A549 (cell line): ENCODE results near the gene RPL37A. TPM values are rescaled to one million over a fixed set of nuclear protein-coding genes. Genes with fewer than 3 reads are reported as not detected.

ENCODE experiments used
- ATAC-seq, 2 experiments: fragments of 200-7000 bp in 1 of 2; fragments of >200 bp in 1 of 2; cut with Nextera tagmentation in 1 of 2; cut with Tn5 transposase in 1 of 2; 3 replicates each; pipeline versions ENCODE4 v1.8.0 to v1.9.1; 2018 to 2020; ENCODE audit warnings: mild to moderate bottlenecking in 1 of 2, moderate library complexity in 1 of 2
- CTCF ChIA-PET: fragments of 300-600 bp; sonication (Branson Sonifier 250); formaldehyde crosslinking; extraction: SDS; loops from one replicate; lab custom pipeline; 2021; ENCODE audit warnings: antibody characterized with exemption, inconsistent platforms; lab: Yijun Ruan, JAX
- POLR2A ChIA-PET: fragments of 350-600 bp; formaldehyde crosslinking; extraction: SDS; loops from one replicate; lab custom pipeline; 2021; ENCODE audit warnings: antibody characterized with exemption, inconsistent platforms; lab: Yijun Ruan, JAX
- DNase-seq, 2 experiments: peaks; one replicate each; pipeline versions ENCODE4 v3.0.0 to v3.0.0-alpha.2; 2011 to 2016; ENCODE audit warnings: low read depth in 1 of 2, low spot score in 1 of 2
- FAIRE-seq: peaks from 2 replicates; lab custom pipeline; 2011; peaks lifted over from hg19 to GRCh38; lab: Jason Lieb, UNC
- H3K27ac ChIP-seq, 2 experiments: fragments of >200 bp; sonication (Bioruptor Twin); formaldehyde crosslinking; 3 replicates each; pipeline ENCODE4 v1.5.1; 2016 to 2017
- H3K4me1 ChIP-seq: fragments of >200 bp; sonication (Bioruptor Twin); formaldehyde crosslinking; 3 replicates; pipeline ENCODE4 v1.6.1; 2016
- H3K4me2 ChIP-seq: fragments of >200 bp; sonication (Bioruptor Twin); formaldehyde crosslinking; 3 replicates; pipeline ENCODE4 v1.6.1; 2016
- H3K4me3 ChIP-seq: fragments of >200 bp; sonication (Bioruptor Twin); formaldehyde crosslinking; 3 replicates; pipeline ENCODE4 v1.5.1; 2016
- H3K9me3 ChIP-seq: fragments of >200 bp; sonication (Bioruptor Twin); formaldehyde crosslinking; 3 replicates; pipeline ENCODE4 v1.6.1; 2016
- ATOH8 ChIP-seq: fragments of 250-450 bp; sonication (Bioruptor Pico); IDR thresholded peaks from 2 replicates; pipeline ENCODE4 v1.5.0; 2020; ENCODE audit warnings: low read depth, mild to moderate bottlenecking, moderate library complexity
- BHLHE40 ChIP-seq: IDR thresholded peaks from 2 replicates; pipeline ENCODE4 v1.6.1; 2012; ENCODE audit warnings: low read depth, low read length, inconsistent platforms
- CBX2 ChIP-seq: fragments of 200-600 bp; sonication (generic); IDR thresholded peaks from 2 replicates; pipeline ENCODE4 v1.6.1; 2016; ENCODE audit warnings: low read depth, mild to moderate bottlenecking, borderline replicate concordance
- CBX8 ChIP-seq: fragments of 200-600 bp; sonication (generic); IDR thresholded peaks from 2 replicates; pipeline ENCODE4 v1.6.1; 2016
- FOSL2 ChIP-seq, 2 experiments: fragments of 450-650 bp in 1 of 2; fragments of >200 bp in 1 of 2; sonication (Bioruptor Twin) in 1 of 2; formaldehyde crosslinking; IDR thresholded peaks; 2 replicates each; pipeline versions ENCODE4 v1.5.0 to v1.6.1; 2016 to 2020; ENCODE audit warnings: mild to moderate bottlenecking in 1 of 2, moderate library complexity in 1 of 2
- FOXS1 ChIP-seq: fragments of 250-450 bp; sonication (Bioruptor Pico); IDR thresholded peaks from 2 replicates; pipeline ENCODE4 v1.5.0; 2020; ENCODE audit warnings: mild to moderate bottlenecking, moderate library complexity
- HES2 ChIP-seq: fragments of >200 bp; sonication (Bioruptor Twin); formaldehyde crosslinking; IDR thresholded peaks from 2 replicates; pipeline ENCODE4 v1.6.1; 2016
- HEYL ChIP-seq: fragments of 250-450 bp; sonication (Bioruptor Pico); IDR thresholded peaks from 2 replicates; pipeline ENCODE4 v1.8.0; 2021; ENCODE audit warnings: mild to moderate bottlenecking, moderate library complexity
- HOXA7 ChIP-seq: fragments of 250-450 bp; sonication (Bioruptor Pico); IDR thresholded peaks from 2 replicates; pipeline ENCODE4 v1.5.0; 2020; ENCODE audit warnings: mild to moderate bottlenecking, moderate library complexity
- HOXB13 ChIP-seq: fragments of 250-450 bp; sonication (Bioruptor Pico); IDR thresholded peaks from 2 replicates; pipeline ENCODE4 v1.5.0; 2020; ENCODE audit warnings: low read depth, mild to moderate bottlenecking, moderate library complexity
- KDM1A ChIP-seq: fragments of 200-600 bp; sonication (generic); IDR thresholded peaks from 2 replicates; pipeline ENCODE4 v1.6.1; 2016; ENCODE audit warnings: low read depth, mild to moderate bottlenecking
- MAFK ChIP-seq: fragments of 450-650 bp; IDR thresholded peaks from 2 replicates; pipeline ENCODE4 v1.6.1; 2014; ENCODE audit not compliant: partially characterized antibody
- MAZ ChIP-seq: fragments of 150-350 bp; IDR thresholded peaks from 2 replicates; pipeline ENCODE4 v1.6.1; 2014; ENCODE audit warnings: antibody characterized with exemption, low read depth, low read length, borderline replicate concordance
- MYC ChIP-seq: IDR thresholded peaks from 2 replicates; pipeline ENCODE4 v1.6.1; 2012; ENCODE audit warnings: mild to moderate bottlenecking, inconsistent platforms, low read length, improper control_type of control experiment, borderline replicate concordance
- PHF8 ChIP-seq: fragments of 200-600 bp; sonication (generic); IDR thresholded peaks from 2 replicates; pipeline ENCODE4 v1.6.1; 2016; ENCODE audit warnings: low read depth, mild to moderate bottlenecking, antibody characterized with exemption, moderate library complexity, borderline replicate concordance
- POLR2A ChIP-seq: IDR thresholded peaks from 2 replicates; pipeline ENCODE4 v1.6.1; 2012; ENCODE audit warnings: mild to moderate bottlenecking, low read length
- RAD21 ChIP-seq, 2 experiments: fragments of >200 bp in 1 of 2; sonication (Bioruptor Twin) in 1 of 2; formaldehyde crosslinking in 1 of 2; IDR thresholded peaks in 1 of 2; conservative IDR thresholded peaks in 1 of 2; 2 replicates in 1 of 2; 3 replicates in 1 of 2; pipeline ENCODE4 v1.6.1; 2012 to 2018; ENCODE audit warnings: inconsistent platforms in 1 of 2
- RARB ChIP-seq: fragments of 250-450 bp; sonication (Bioruptor Pico); IDR thresholded peaks from 2 replicates; pipeline ENCODE4 v1.8.0; 2021; ENCODE audit warnings: mild to moderate bottlenecking, moderate library complexity
- RFX5 ChIP-seq: fragments of 450-650 bp; IDR thresholded peaks from 2 replicates; pipeline ENCODE4 v1.7.1; 2014; ENCODE audit warnings: antibody characterized with exemption, mild to moderate bottlenecking, moderate library complexity
- RNF2 ChIP-seq: fragments of 200-600 bp; sonication (generic); IDR thresholded peaks from 2 replicates; pipeline ENCODE4 v1.6.1; 2016; ENCODE audit warnings: low read depth, mild to moderate bottlenecking, antibody characterized with exemption, moderate library complexity, borderline replicate concordance
- SMC3 ChIP-seq: fragments of >200 bp; sonication (Bioruptor Twin); formaldehyde crosslinking; IDR thresholded peaks from 3 replicates; pipeline ENCODE4 v1.6.1; 2018; ENCODE audit warnings: inconsistent platforms
- SREBF2 ChIP-seq: fragments of 450-650 bp; IDR thresholded peaks from 2 replicates; pipeline ENCODE4 v1.6.1; 2014; ENCODE audit warnings: mild to moderate bottlenecking, moderate library complexity
- TFCP2L1 ChIP-seq: fragments of 250-450 bp; sonication (Bioruptor Pico); IDR thresholded peaks from 2 replicates; pipeline ENCODE4 v1.5.0; 2021; ENCODE audit warnings: mild to moderate bottlenecking
- TP53 ChIP-seq: fragments of 250-450 bp; sonication (Bioruptor Pico); IDR thresholded peaks from 2 replicates; pipeline ENCODE4 v1.5.0; 2021; ENCODE audit warnings: mild to moderate bottlenecking, moderate library complexity
- ZFP36 ChIP-seq: fragments of 450-650 bp; IDR thresholded peaks from 2 replicates; pipeline ENCODE4 v1.6.1; 2014; ENCODE audit warnings: borderline replicate concordance; ENCODE audit not compliant: partially characterized antibody
- ZSCAN20 ChIP-seq: fragments of 250-450 bp; sonication (Bioruptor Pico); IDR thresholded peaks from 2 replicates; pipeline ENCODE4 v1.8.0; 2022; ENCODE audit warnings: mild to moderate bottlenecking, moderate library complexity
- WGBS: methylation state at CpG from one replicate; pipeline ENCODE4 v1.1.6; 2017; ENCODE audit errors: missing lambda C conversion rate; 5-methylcytosine and 5-hydroxymethylcytosine counted together
- polyA plus RNA-seq, 4 experiments: library from polyadenylated mRNA; depleted of rRNA in 3 of 4; stranded (reverse); fragments of >200 nt; fragmentation: RNase III in 1 of 4; extraction: RNeasy Plus Mini Kit Qiagen cat#74134 plus additional on column Dnase treatment in 1 of 4; gene quantifications; 2 replicates in 3 of 4; 3 replicates in 1 of 4; pipeline ENCODE4 v1.2.3, GENCODE V29; 2011 to 2017
- TF ChIP-seq, protein P1 (sequence below): fragments of 150-350 bp; IDR thresholded peaks from 2 replicates; pipeline ENCODE4 v1.6.1; 2014; ENCODE audit warnings: low read depth, mild to moderate bottlenecking, low read length
- TF ChIP-seq, protein P2 (sequence below): IDR thresholded peaks from 2 replicates; pipeline ENCODE4 v1.6.1; 2012

RPL37A gene
- polyA plus RNA-seq, 2 of the 4 experiments (the other 2 are of a cell fraction): 4,046 to 4,381 TPM

DNA sequence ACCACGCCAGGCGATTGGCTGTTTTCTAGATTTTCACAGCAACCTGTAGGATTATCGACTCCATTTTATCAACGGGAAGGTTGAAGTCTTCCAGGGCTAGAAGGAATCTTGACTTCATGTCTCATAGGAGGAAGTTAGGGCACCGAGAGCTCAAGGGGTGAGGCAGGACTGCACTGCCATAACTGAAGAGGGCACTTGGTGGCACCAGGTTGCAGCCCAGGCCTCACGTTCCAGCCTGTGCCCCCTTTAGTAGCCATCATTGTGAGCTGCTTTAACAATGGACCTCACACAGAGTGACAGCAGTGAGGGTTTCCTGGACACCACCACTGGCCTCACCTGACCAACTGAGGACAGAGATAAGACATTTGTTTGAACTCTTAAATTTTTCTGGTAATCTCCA lies 22.9 kb upstream of the RPL37A start:
- DNase-seq (no peak), ATAC-seq (no peak), FAIRE-seq (no peak)
- TF ChIP-seq TP53 (CRISPR knock-in tag) (no peak), PHF8 (no peak), ATOH8 (no peak), RARB (CRISPR knock-in tag) (no peak), SMC3 (no peak), POLR2A (no peak), TFCP2L1 (CRISPR knock-in tag) (no peak), CBX8 (no peak), RAD21 (conservative IDR thresholded peaks at IDR 0.05 in 1 of 2, IDR thresholded peaks at IDR 0.05 in 1 of 2) (no peak), RNF2 (no peak), RFX5 (no peak), HOXB13 (CRISPR knock-in tag) (no peak), MAZ (no peak)
- TF ChIP-seq, protein P1, sequence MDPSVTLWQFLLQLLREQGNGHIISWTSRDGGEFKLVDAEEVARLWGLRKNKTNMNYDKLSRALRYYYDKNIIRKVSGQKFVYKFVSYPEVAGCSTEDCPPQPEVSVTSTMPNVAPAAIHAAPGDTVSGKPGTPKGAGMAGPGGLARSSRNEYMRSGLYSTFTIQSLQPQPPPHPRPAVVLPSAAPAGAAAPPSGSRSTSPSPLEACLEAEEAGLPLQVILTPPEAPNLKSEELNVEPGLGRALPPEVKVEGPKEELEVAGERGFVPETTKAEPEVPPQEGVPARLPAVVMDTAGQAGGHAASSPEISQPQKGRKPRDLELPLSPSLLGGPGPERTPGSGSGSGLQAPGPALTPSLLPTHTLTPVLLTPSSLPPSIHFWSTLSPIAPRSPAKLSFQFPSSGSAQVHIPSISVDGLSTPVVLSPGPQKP: no peak
- Histone ChIP-seq H3K9me3 (no peaks in the 10 kb centered on the region), H3K4me2 (no peak overlapping the region), H3K27ac (no peak overlapping the region), H3K4me3 (no peak overlapping the region), H3K4me1 (no peaks in the 10 kb centered on the region)
- ChIA-PET POLR2A (no interaction called here), CTCF (no interaction called here)
- 98% methylated on average over 6 of the region's 6 CpGs for WGBS

DNA sequence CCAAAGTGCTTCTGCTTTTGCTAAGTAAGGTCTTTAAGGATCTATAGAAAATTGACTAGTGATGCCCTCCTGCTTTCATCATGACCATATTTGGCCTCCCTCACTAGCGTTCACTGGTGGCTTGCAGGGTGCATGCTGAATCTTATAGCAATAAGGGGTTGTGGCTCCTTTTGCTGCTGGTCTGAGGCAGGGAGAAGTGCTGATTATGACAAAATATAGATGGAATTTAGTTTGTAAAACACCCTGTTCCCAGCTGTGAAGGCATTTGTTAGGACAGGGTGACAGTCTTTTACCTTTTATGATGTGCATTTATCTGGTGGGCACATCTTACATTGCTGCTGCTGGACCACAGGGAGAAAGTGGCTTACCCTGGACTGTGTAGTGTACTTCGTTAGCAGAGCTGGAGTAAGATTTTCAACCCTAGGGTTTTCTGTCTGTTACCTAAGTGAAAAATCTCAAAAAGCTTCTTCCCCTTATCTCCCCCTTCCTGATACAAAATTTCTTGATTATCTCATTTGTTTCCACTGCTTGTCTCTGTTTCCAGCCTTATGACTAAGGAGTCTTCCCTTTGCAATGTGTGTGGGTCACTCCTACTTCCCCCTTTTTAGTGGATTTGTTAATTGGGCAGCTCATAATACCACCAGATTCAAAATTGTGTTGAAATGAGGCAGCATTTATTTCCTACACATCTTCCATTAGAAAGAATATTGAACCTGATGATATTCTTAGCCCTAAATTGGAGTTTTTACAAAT lies 21.2 kb upstream of the RPL37A start:
- no peak overlapping the region for H3K27ac ChIP-seq
- ATAC-seq (no peak), DNase-seq (no peak), FAIRE-seq (no peak)
- no peak overlapping the region for H3K4me3 ChIP-seq
- no peak overlapping the region for H3K4me2 ChIP-seq
- ChIA-PET POLR2A (no interaction called here), CTCF (interaction anchor here (0.6 to 1.2 kb wide), 3 partner anchors 10 to 707 kb away, joined by 3 read pairs; no protein-coding TSS in a partner anchor)
- no peaks in the 10 kb centered on the region for H3K4me1 ChIP-seq
- no peak for TF ChIP-seq ATOH8
- peak; percentile 64 for TF ChIP-seq MAFK
- 94% methylated on average over 2 of the region's 2 CpGs for WGBS
- H3K9me3 ChIP-seq: no peaks in the 10 kb centered on the region

- TF ChIP-seq ZSCAN20 (CRISPR knock-in tag): no peak
- TF ChIP-seq CBX2: no peak
- no peak for TF ChIP-seq FOSL2 (IDR thresholded peaks at IDR 0.05)
- no peak for TF ChIP-seq FOSL2 (CRISPR knock-in tag; IDR thresholded peaks at IDR 0.05)
- TF ChIP-seq SREBF2: no peak
- TF ChIP-seq KDM1A: no peak
- TF ChIP-seq HES2: no peak
- no peak for TF ChIP-seq HEYL
- TF ChIP-seq, protein P2, sequence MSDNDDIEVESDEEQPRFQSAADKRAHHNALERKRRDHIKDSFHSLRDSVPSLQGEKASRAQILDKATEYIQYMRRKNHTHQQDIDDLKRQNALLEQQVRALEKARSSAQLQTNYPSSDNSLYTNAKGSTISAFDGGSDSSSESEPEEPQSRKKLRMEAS: no peak
- TF ChIP-seq FOXS1 (CRISPR knock-in tag): no peak
- TF ChIP-seq BHLHE40: no peak
- TF ChIP-seq ZFP36: no peak
- no peak for TF ChIP-seq HOXA7 (CRISPR knock-in tag)
- TF ChIP-seq POLR2A: no peak
- no peak for TF ChIP-seq MYC
- no peak for TF ChIP-seq SMC3
- no peak for TF ChIP-seq PHF8
- Histone ChIP-seq H3K4me2 (no peak overlapping the region), H3K4me3 (no peak overlapping the region), H3K4me1 (no peaks in the 10 kb centered on the region), H3K27ac (no peak overlapping the region), H3K9me3 (no peaks in the 10 kb centered on the region)
- 91% methylated on average over 3 of the region's 3 CpGs for WGBS
- FAIRE-seq: no peak
- ChIA-PET CTCF (interaction anchor here (0.6 to 1.2 kb wide), 3 partner anchors 11 to 707 kb away, joined by 3 read pairs; no protein-coding TSS in a partner anchor), POLR2A (no interaction called here)
- no peak for DNase-seq
- ATAC-seq: peak in 1 of 2 experiments; percentile 29; a peak in 1 of 6 replicates
These were observed 20.5 kb upstream of the RPL37A start for GRCh38 chr2:216478151-216478550.
